ENCODE data around the gene JADE2. TPM values are rescaled to one million over a fixed set of nuclear protein-coding genes. Genes with fewer than 3 reads are reported as not detected.

JADE2 gene
- total RNA-seq, 8 experiments from 2014 or later = 0.46 to 20.7 (median 7.6) TPM

DNA sequence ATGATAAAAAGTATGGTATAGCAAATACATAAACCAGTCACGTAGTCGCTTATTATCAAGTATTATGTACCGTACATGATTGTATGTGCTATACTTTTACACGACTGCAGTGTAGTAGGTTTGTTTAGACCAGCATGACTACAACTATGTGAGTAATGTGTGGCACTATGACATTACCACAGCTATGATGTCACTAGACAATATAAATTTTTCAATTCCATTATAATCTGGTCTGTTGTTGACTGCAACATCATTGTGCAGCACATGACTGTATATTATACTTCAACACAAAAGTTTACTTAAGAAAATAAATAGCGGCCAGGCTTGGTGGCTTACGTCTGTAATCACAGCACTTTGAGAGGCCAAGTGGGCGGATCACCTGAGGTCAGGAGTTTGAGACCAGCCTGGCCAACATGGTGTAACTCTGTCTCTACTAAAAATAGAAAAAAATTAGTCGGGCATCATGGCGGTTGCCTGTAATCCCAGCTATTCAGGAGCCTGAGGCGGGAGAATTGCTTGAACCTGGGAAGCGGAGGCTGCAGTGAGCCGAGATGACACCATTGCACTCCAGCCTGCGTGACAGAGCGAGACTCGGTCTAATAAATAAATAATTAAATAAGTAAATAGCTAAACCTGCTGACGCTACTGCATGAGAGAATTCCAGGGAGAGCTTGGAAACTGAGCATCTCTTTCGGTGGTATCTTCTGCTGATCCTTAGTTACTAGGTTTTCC, 24.6 kb upstream of the JADE2 start:
- no peak overlapping the region for H3K4me3 ChIP-seq
- no peak for ATAC-seq (replicated peaks in 6 of 8)
- in situ Hi-C loops (cut with MboI; ENCODE audit: low pct_unique_long_range_greater_than_20kb in 2 of 9, low sequenced_read_pairs in 9 of 9, unreplicated experiment in 9 of 9) = loop anchor here in 1 of 9 experiments (25.0 kb wide), 1 partner anchor 89 kb away; the partner anchor contains the start of gene CDKN2AIPNL
- no peak overlapping the region for H3K27ac ChIP-seq
- 85 to 100% (median 95%) methylated on average over 1 to 14 of the region's 17 CpGs; no CpG with 5 or more reads in 2 of the 10 experiments for WGBS, 10 experiments
- no peaks in the 10 kb centered on the region for H3K4me1 ChIP-seq (replicated peaks in 1 of 2)

DNA sequence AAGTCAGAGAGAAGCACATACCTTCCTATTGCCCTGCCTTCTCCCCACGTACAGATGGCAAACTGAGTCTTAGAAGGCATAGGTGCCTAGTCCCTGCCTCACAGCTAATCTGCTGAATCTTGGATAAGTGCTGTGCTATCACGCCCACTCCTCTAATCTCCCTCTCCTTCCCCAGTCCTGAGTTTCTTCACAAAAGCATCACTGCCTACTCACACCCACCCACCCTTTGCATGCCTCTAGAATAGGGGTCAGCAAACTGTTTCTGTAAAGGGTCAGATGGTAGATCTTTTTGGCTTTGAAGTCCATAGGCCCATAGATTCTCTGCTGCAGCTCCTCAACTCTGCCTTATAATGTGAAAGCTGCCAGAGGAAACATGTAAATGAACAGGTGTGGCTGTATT, 23.2 kb upstream of the JADE2 start:
- 60 to 100% (median 100%) methylated on average over 1 to 2 of the region's 2 CpGs; no CpG with 5 or more reads in 5 of the 10 experiments for WGBS, 10 experiments
- peak in 1 of 8 experiments; percentile 9 for ATAC-seq (replicated peaks in 6 of 8)
- in situ Hi-C loops (cut with MboI; ENCODE audit: low pct_unique_long_range_greater_than_20kb in 2 of 9, low sequenced_read_pairs in 9 of 9, unreplicated experiment in 9 of 9) = loop anchor here in 1 of 9 experiments (25.0 kb wide), 1 partner anchor 90 kb away; the partner anchor contains the start of gene CDKN2AIPNL
- Histone ChIP-seq H3K4me3 (no peak overlapping the region), H3K4me1 (replicated peaks in 1 of 2) (peaks cover 0 to 8% of the 10 kb centered on the region in 2 donors), H3K27ac (no peak overlapping the region)

GRCh38 chr5:134503088-134503936, 22.2 kb upstream of the JADE2 start:
- ATAC-seq (replicated peaks in 6 of 8) = peak in 7 of 8 experiments; percentile 31 to 74 (median 57)
- WGBS, 10 experiments = 50 to 100% (median 62%) methylated on average over 1 to 5 of the region's 11 CpGs; no CpG with 5 or more reads in 2 of the 10 experiments
- Histone ChIP-seq H3K27ac (no peak overlapping the region), H3K4me1 (replicated peaks in 1 of 2) (peaks cover 0 to 8% of the 10 kb centered on the region in 2 donors), H3K4me3 (no peak overlapping the region)
- in situ Hi-C loops (cut with MboI; ENCODE audit: low pct_unique_long_range_greater_than_20kb in 2 of 9, low sequenced_read_pairs in 9 of 9, unreplicated experiment in 9 of 9) = loop anchor here in 1 of 9 experiments (25.0 kb wide), 1 partner anchor 91 kb away; the partner anchor contains the start of gene CDKN2AIPNL

GRCh38 chr5:134503937-134504437, 21.5 kb upstream of the JADE2 start:
- H3K4me1 ChIP-seq (replicated peaks in 1 of 2) = peaks cover 0 to 8% of the 10 kb centered on the region in 2 donors
- WGBS, 10 experiments = 21 to 90% (median 70%) methylated on average over 1 to 2 of the region's 3 CpGs; no CpG with 5 or more reads in 6 of the 10 experiments
- H3K27ac ChIP-seq = no peak overlapping the region
- no peak overlapping the region for H3K4me3 ChIP-seq
- ATAC-seq (replicated peaks in 6 of 8) = no peak
- in situ Hi-C loops (cut with MboI; ENCODE audit: low pct_unique_long_range_greater_than_20kb in 2 of 9, low sequenced_read_pairs in 9 of 9, unreplicated experiment in 9 of 9) = loop anchor here in 1 of 9 experiments (25.0 kb wide), 1 partner anchor 92 kb away; the partner anchor contains the start of gene CDKN2AIPNL

- no peak for ATAC-seq (replicated peaks in 6 of 8)
- no peak overlapping the region for H3K4me3 ChIP-seq
- peaks cover 0 to 8% of the 10 kb centered on the region in 2 donors for H3K4me1 ChIP-seq (replicated peaks in 1 of 2)
- 75 to 97% (median 90%) methylated on average over 1 to 11 of the region's 12 CpGs; no CpG with 5 or more reads in 3 of the 10 experiments for WGBS, 10 experiments
- no peak overlapping the region for H3K27ac ChIP-seq
- in situ Hi-C loops (cut with MboI; ENCODE audit: low pct_unique_long_range_greater_than_20kb in 2 of 9, low sequenced_read_pairs in 9 of 9, unreplicated experiment in 9 of 9) = loop anchor here in 1 of 9 experiments (25.0 kb wide), 1 partner anchor 92 kb away; the partner anchor contains the start of gene CDKN2AIPNL
Measured at GRCh38 chr5:134504629-134505300, 20.7 kb upstream of the JADE2 start.

- Histone ChIP-seq H3K4me3 (no peak overlapping the region), H3K4me1 (replicated peaks in 1 of 2) (peaks cover 0 to 8% of the 10 kb centered on the region in 2 donors), H3K27ac (no peak overlapping the region)
- in situ Hi-C loops (cut with MboI; ENCODE audit: low pct_unique_long_range_greater_than_20kb in 2 of 9, low sequenced_read_pairs in 9 of 9, unreplicated experiment in 9 of 9) = loop anchor here in 1 of 9 experiments (25.0 kb wide), 1 partner anchor 94 kb away; the partner anchor contains the start of gene CDKN2AIPNL
- peak; percentile 80 to 91 (median 86) for ATAC-seq (replicated peaks in 6 of 8)
- WGBS, 10 experiments = 10 to 100% (median 57%) methylated on average over 1 to 6 of the region's 10 CpGs; no CpG with 5 or more reads in 5 of the 10 experiments
Measured at GRCh38 chr5:134506054-134507039, 19.1 kb upstream of the JADE2 start.

DNA sequence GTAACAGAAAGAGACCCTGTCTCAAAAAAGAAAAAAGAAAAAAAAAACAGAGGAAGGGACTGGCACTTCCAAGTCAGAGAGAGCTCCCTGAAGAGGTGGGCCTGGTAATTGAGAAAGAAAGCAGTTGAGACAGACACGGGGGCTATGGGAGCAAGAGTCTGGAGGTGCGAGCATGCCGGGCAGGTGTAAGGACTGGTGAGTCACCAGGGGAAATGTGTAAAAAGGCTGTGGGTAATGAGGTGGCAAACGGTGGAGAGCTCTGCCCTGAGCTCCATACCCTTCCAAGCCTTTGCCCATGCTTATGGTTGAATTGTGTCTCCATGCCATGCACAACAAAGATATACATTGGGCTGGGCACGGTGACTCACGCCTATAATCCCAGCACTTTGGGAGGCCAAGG, 18.0 kb upstream of the JADE2 start:
- ATAC-seq (replicated peaks in 6 of 8) = no peak
- in situ Hi-C loops (cut with MboI; ENCODE audit: low pct_unique_long_range_greater_than_20kb in 2 of 9, low sequenced_read_pairs in 9 of 9, unreplicated experiment in 9 of 9) = loop anchor here in 1 of 9 experiments (25.0 kb wide), 1 partner anchor 95 kb away; the partner anchor contains the start of gene CDKN2AIPNL
- Histone ChIP-seq H3K4me1 (replicated peaks in 1 of 2) (peaks cover 0 to 14% of the 10 kb centered on the region in 2 donors), H3K4me3 (no peak overlapping the region), H3K27ac (no peak overlapping the region)
- 73 to 100% (median 87%) methylated on average over 1 to 6 of the region's 6 CpGs; no CpG with 5 or more reads in 3 of the 10 experiments for WGBS, 10 experiments

DNA sequence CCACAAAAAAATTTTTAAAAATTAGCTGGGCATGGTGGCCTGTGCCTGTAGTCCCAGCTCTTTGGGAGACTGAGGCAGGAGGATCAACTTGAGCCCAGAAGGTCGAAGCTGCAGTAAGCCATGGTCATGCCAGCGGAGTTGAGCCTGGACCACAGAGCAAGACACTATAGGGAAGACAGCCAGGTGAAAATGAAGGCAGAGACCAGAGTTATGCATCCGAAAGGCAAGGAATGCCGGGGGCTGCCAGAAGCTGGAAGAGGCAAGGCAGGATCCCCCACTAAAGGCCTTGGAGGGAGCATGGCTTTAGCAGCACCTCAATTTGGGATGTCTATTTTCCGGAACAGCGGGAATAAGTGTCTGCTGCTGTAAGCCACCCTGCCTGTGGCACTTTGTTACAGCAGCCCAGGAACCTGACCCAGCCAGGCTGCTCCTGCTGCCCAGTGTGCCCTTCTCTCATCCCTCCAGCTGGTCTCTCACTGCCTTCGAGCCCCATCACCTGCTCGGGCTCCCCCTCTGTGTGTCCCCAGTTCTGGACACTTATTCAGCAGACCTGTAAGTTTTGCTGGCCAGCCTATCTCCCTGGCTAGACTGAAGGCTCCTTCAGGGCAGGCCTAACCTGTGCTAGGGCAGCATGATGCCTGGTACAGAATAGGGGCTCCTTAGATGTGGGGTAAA, 16.8 kb upstream of the JADE2 start:
- H3K4me3 ChIP-seq = no peak overlapping the region
- no peak for ATAC-seq (replicated peaks in 6 of 8)
- peaks cover 0 to 14% of the 10 kb centered on the region in 2 donors for H3K4me1 ChIP-seq (replicated peaks in 1 of 2)
- in situ Hi-C loops (cut with MboI; ENCODE audit: low pct_unique_long_range_greater_than_20kb in 2 of 9, low sequenced_read_pairs in 9 of 9, unreplicated experiment in 9 of 9) = loop anchor here in 1 of 9 experiments (25.0 kb wide), 1 partner anchor 96 kb away; the partner anchor contains the start of gene CDKN2AIPNL
- 74 to 100% (median 93%) methylated on average over 1 to 5 of the region's 8 CpGs; no CpG with 5 or more reads in 3 of the 10 experiments for WGBS, 10 experiments
- H3K27ac ChIP-seq = no peak overlapping the region

GRCh38 chr5:134509308-134510040, 16.0 kb upstream of the JADE2 start:
- Histone ChIP-seq H3K4me3 (no peak overlapping the region), H3K4me1 (replicated peaks in 1 of 2) (peaks cover 0 to 14% of the 10 kb centered on the region in 2 donors), H3K27ac (no peak overlapping the region)
- in situ Hi-C loops (cut with MboI; ENCODE audit: low pct_unique_long_range_greater_than_20kb in 2 of 9, low sequenced_read_pairs in 9 of 9, unreplicated experiment in 9 of 9) = loop anchor here in 1 of 9 experiments (25.0 kb wide), 1 partner anchor 97 kb away; the partner anchor contains the start of gene CDKN2AIPNL
- ATAC-seq (replicated peaks in 6 of 8) = no peak
- WGBS, 10 experiments = 77 to 100% (median 90%) methylated on average over 1 to 13 of the region's 13 CpGs
